Activated naive CD8-positive, alpha-beta T cell treated with anti-CD3 and anti-CD28 coated beads, Interleukin-2, amount 50 U/mL, for 24 hours (primary cell): Measurements from ENCODE around the gene ZNF394.
"Not testable (repeated sequence)": the region's sequence is repeated elsewhere in the genome, so short reads cannot be mapped to it uniquely, and the experiment has no call there.

ENCODE experiments used
- ATAC-seq: fragments of 150-1000 bp; cut with Tn5 transposase; one replicate; pipeline ENCODE4 v1.10.0; 2021
- DNase-seq: peaks from one replicate; pipeline ENCODE4 v3.0.0; 2021
- H3K27ac Mint-ChIP-seq: one replicate; pipeline ENCODE4 v1.8.0; 2021; ENCODE audit warnings: mild to moderate bottlenecking, mixed read lengths
- H3K27me3 Mint-ChIP-seq: one replicate; pipeline ENCODE4 v1.8.0; 2021; ENCODE audit warnings: mixed read lengths
- H3K36me3 Mint-ChIP-seq: one replicate; pipeline ENCODE4 v1.8.0; 2021; ENCODE audit warnings: low read depth, mixed read lengths
- H3K4me1 Mint-ChIP-seq: one replicate; pipeline ENCODE4 v1.8.0; 2021; ENCODE audit warnings: mixed read lengths
- H3K4me3 Mint-ChIP-seq: one replicate; pipeline ENCODE4 v1.8.0; 2021; ENCODE audit warnings: mild to moderate bottlenecking, moderate library complexity, mixed read lengths
- H3K9me3 Mint-ChIP-seq: one replicate; pipeline ENCODE4 v1.8.0; 2021; ENCODE audit warnings: mixed read lengths

Gene ZNF394

DNA sequence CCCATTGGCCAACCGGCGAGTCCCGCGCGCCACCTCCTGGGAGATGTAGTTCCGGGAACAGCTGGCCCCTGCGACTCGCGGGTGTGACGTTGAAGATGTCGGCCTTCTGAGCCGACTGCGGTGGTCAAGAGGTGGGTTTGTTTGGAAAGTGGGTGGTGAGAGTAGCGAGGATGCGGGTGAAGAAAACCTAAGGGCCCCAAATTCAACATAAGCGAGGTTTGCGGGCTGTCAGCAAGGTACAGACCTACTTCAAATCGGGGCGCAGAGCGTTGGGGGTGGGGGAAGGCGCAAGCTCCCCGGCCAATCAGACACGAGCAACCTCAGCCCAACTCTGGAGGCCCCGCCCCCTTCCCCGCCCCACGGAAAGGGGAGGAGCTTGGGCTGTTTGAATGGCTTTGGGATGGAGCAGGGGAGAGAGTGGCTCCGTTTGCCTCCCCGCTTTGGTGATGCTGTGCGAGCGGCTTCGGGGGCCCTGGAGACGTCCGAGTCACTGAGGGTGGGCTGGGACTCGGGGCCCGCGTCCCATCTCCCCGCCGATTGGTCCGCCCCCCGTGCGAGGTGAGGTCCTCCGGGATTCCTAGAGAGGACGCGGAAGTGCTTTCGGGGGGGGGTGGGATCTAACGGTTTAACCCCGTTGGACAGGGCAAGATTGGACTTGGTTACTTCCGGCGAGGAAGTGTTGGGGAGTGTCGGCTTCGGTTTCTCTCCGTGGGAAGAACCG lies 4.7 kb upstream of the ZNF394 start, which contains the start of gene ZKSCAN5:
TSS of gene ZKSCAN5 (plus strand) at position 60 of the 721 bp plus-strand sequence. CDS start 1,383 bp downstream, outside the sequence.
- peak within 1 kb of the TSS; percentile 97 for H3K27ac Mint-ChIP-seq
- H3K27me3 Mint-ChIP-seq, result no peaks in the 10 kb centered on the region
- peaks cover 4% of the 10 kb centered on the region for H3K9me3 Mint-ChIP-seq
- ATAC-seq (peak; percentile 76), DNase-seq (peak; percentile 97)
- peaks cover 7% of the 10 kb centered on the region for H3K36me3 Mint-ChIP-seq
- peaks cover 35% of the 10 kb centered on the region for H3K4me1 Mint-ChIP-seq
- peak within 1 kb of the TSS; percentile 97 for H3K4me3 Mint-ChIP-seq

DNA sequence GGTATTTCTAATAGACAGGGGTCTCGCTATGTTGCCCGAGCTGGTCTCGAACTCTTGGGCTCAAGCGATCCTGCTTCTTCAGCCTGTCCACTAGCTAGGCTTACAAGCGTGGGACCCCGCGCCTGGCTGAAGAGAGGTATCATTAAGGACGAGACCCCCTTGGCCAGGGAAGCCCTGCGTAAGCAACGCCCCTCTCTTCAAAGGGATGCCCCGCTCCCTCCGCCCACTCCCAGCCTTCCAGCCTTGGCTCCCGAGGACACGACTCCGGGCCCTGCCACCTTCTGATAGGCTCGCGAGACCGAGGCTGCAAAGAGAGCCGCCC lies 4.2 kb upstream of the ZNF394 start:
- H3K4me1 Mint-ChIP-seq, result peaks cover 35% of the 10 kb centered on the region
- peak overlapping the region; percentile 97 for H3K4me3 Mint-ChIP-seq
- no peaks in the 10 kb centered on the region for H3K27me3 Mint-ChIP-seq
- peak overlapping the region; percentile 97 for H3K27ac Mint-ChIP-seq
- peaks cover 4% of the 10 kb centered on the region for H3K9me3 Mint-ChIP-seq
- DNase-seq (no peak), ATAC-seq (peak; percentile 87)
- peaks cover 10% of the 10 kb centered on the region for H3K36me3 Mint-ChIP-seq

DNA sequence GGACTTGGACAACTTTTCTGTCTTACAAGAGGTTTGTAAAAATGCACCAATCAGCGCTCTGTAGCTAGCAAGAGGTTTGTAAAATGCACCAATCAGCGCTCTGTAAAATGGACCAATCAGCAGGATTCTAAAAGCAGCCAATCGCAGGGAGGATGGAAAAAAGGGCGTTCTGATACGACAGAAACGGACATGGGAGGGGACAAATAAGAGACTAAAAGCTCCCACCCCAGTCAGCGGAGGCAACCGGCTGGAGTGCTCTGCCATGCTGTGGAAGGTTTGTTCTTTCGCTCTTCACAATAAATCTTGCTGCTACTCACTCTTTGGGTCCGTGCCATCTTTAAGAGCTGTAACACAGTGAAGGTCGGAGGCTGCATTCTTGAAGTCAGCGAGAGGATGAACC lies 1.2 kb upstream of the ZNF394 start:
- ATAC-seq, H3K9me3 Mint-ChIP-seq, H3K27me3 Mint-ChIP-seq, DNase-seq: not testable (repeated sequence)
- peak overlapping the region; percentile 100 for H3K27ac Mint-ChIP-seq
- peak overlapping the region; percentile 100 for H3K4me3 Mint-ChIP-seq
- H3K36me3 Mint-ChIP-seq, result peaks cover 23% of the 10 kb centered on the region
- peaks cover 41% of the 10 kb centered on the region for H3K4me1 Mint-ChIP-seq

DNA sequence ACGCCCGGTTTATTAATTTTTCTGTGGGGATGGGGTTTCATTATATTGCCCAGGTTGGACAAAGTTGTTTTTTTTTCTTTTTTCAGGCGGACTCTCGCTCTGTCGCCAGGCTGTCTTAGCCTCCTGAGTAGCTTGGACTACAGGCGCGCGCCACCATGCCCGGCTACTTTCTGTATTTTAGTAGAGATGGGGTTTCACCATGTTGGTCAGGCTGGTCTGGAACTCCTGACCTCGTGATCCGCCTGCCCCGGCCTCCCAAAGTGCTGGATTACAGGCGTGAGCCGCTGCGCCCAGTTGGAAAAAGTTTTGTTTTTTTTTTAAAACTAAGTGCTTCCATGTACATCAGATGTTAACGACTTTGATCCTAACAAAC lies 542 bp upstream of the ZNF394 start:
- H3K27ac Mint-ChIP-seq, result peak overlapping the region; percentile 100
- DNase-seq (no peak), ATAC-seq (no peak)
- peak overlapping the region; percentile 100 for H3K4me3 Mint-ChIP-seq
- peaks cover 37% of the 10 kb centered on the region for H3K4me1 Mint-ChIP-seq
- peaks cover 4% of the 10 kb centered on the region for H3K9me3 Mint-ChIP-seq
- H3K36me3 Mint-ChIP-seq, result peaks cover 27% of the 10 kb centered on the region
- no peaks in the 10 kb centered on the region for H3K27me3 Mint-ChIP-seq

DNA sequence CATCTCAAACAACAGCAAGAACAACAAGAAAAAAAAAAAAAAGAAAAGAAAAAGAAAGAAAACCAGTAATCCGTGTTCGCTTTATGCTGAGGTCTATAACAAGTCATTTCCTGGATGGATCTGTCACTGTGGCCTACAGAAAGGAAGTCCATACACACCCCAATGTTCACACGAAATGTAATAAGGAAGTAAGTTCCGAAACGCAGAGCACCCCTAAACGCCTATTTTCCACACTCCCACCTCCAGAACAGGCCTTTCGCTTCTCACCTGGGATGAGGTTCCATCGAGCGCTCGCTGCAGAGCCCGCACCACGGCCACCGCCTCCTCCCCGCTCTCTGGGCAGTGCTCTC lies 735 bp downstream of the ZNF394 start:
- ATAC-seq, result no peak
- no peaks in the 10 kb centered on the region for H3K27me3 Mint-ChIP-seq

DNA sequence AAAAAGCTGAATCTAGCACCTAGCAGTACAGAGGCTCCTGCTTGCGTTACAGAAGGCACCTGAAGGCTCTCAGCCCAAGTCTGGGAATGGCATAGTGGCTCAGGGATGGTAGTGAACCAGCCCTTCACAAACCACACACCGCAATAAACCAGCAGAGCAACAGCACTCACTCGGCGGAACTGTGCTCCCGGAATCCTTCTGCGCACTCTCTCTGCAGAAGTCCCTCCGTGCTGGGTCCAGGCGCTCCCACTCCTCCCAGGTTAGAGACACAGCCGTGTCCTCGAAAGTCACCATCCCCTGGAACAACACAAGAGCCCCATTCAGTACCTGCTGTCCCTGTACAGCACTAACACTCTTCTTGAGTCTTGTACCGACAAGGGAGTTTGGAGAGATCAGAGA lies 1.5 kb downstream of the ZNF394 start:
- H3K9me3 Mint-ChIP-seq, result peaks cover 13% of the 10 kb centered on the region
- no peak for ATAC-seq
- peaks cover 46% of the 10 kb centered on the region for H3K36me3 Mint-ChIP-seq
- H3K27me3 Mint-ChIP-seq, result no peaks in the 10 kb centered on the region
- peak overlapping the region; percentile 80 for H3K27ac Mint-ChIP-seq
- H3K4me1 Mint-ChIP-seq, result peaks cover 30% of the 10 kb centered on the region
- DNase-seq, result no peak
- peak overlapping the region; percentile 100 for H3K4me3 Mint-ChIP-seq

More for the DNA sequence above, 735 bp downstream of the ZNF394 start:
- Mint-ChIP-seq H3K4me1 (peaks cover 30% of the 10 kb centered on the region), H3K4me3 (peak overlapping the region; percentile 100), H3K9me3 (peaks cover 5% of the 10 kb centered on the region), H3K27ac (peak overlapping the region; percentile 100), H3K36me3 (peaks cover 38% of the 10 kb centered on the region)
- no peak for DNase-seq

DNA sequence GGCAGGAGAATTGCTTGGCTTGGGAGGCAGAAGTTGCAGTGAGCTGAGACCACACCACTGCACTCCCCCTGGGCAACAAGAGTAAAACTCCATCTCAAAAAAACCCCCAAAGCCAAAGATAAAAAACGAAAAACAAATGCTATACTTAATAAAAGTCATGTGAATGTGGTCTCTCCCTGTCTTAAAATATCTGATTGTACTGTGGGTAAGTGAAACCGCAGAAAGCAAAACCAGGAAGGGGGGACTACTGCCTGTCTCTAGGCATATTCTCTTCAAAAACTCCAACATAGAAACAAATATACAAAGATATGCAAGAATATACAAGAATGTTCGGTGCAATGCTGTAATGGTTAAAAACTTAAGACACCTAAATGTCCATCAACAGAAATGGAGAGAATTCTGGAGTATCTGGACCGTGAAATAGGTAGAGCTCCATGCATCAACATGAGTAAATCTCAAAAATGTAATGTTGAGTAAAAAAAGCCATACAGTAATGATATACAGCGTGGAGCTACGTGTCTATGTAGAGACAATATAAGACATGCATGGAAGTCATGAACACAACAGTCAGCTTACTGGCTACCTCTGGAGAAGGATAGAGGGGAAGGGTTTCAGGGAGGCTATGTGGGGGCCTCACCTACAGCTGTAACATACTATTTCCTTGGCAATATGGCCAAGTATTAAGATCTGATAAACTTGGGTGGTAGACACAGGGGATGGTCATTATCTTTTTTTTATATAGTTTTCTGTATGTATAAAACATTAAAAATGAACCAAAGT lies 2.1 kb downstream of the ZNF394 start:
- ATAC-seq (no peak), DNase-seq (no peak)
- Mint-ChIP-seq H3K4me1 (peaks cover 28% of the 10 kb centered on the region), H3K4me3 (peak overlapping the region; percentile 100), H3K27ac (peak overlapping the region; percentile 73), H3K9me3 (peaks cover 17% of the 10 kb centered on the region), H3K27me3 (no peaks in the 10 kb centered on the region), H3K36me3 (peaks cover 52% of the 10 kb centered on the region)

DNA sequence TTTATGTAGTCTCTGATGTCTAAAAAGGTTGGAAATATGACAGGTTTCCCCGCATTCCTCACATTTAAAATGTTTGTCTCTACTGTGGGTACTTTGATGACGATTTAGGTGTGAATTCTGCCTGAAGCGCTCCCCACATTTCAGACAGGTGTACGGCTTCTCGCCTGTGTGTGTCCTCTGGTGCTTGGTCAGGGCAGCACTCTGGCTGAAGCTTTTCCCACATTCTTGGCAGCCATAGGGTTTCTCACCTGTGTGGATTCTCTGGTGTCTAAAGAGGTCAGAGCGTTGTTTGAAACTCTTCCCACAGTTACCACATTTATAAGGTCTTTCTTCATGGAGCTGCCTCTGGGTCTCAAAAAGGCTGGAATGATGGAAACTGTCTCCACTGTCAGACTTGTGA lies 6.3 kb downstream of the ZNF394 start:
- no peak overlapping the region for H3K4me3 Mint-ChIP-seq
- DNase-seq, result no peak
- no peaks in the 10 kb centered on the region for H3K27me3 Mint-ChIP-seq
- no peak overlapping the region for H3K27ac Mint-ChIP-seq
- ATAC-seq, result no peak
- H3K36me3 Mint-ChIP-seq, result peaks cover 66% of the 10 kb centered on the region
- peaks cover 15% of the 10 kb centered on the region for H3K4me1 Mint-ChIP-seq
- H3K9me3 Mint-ChIP-seq, result peaks cover 16% of the 10 kb centered on the region

DNA sequence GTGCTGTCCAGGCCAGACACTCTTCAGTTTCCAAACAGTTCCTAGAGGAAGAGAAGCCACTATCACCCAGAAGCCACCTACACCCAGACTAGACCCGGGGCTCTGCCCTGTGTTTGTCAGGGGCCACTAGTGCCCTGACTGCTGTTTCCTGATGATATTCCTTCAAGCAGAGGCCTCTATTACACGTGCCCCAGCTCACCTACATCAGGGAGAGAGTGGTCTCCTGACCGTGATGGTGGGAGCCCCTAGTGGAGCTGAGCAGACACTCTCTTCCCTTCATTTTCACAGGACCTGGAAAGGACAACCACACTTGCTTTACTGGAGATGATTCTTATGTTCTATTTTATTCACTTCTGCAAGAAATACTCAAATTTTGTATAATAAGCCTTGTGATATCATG lies 9.2 kb downstream of the ZNF394 start:
- ATAC-seq (no peak), DNase-seq (no peak)
- Mint-ChIP-seq H3K4me1 (no peaks in the 10 kb centered on the region), H3K9me3 (peaks cover 16% of the 10 kb centered on the region), H3K4me3 (no peak overlapping the region), H3K27ac (no peak overlapping the region), H3K27me3 (no peaks in the 10 kb centered on the region), H3K36me3 (peaks cover 60% of the 10 kb centered on the region)

DNA sequence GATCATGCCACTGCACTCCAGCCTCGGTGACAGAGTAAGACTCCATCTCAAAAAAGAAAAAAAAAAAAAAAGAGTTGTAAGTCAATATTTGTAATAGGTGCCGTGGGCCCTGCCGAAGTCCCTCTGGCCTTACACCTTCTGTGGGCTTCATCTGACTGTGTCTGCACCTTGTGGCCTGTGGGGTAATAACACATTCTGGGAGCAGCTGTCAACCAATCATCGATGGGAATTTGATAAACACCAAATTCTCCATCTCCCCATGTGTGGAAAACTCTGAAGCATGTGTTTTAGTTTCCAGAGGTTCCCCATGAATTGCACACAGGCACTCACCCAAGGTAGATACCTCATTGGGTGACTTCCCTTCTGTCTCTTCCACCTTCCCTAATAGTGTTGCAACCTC lies 10.8 kb downstream of the ZNF394 start:
- Mint-ChIP-seq H3K4me3 (no peak overlapping the region), H3K27ac (no peak overlapping the region), H3K9me3 (peaks cover 14% of the 10 kb centered on the region), H3K36me3 (peaks cover 50% of the 10 kb centered on the region), H3K27me3 (no peaks in the 10 kb centered on the region), H3K4me1 (no peaks in the 10 kb centered on the region)
- DNase-seq (no peak), ATAC-seq (no peak)

DNA sequence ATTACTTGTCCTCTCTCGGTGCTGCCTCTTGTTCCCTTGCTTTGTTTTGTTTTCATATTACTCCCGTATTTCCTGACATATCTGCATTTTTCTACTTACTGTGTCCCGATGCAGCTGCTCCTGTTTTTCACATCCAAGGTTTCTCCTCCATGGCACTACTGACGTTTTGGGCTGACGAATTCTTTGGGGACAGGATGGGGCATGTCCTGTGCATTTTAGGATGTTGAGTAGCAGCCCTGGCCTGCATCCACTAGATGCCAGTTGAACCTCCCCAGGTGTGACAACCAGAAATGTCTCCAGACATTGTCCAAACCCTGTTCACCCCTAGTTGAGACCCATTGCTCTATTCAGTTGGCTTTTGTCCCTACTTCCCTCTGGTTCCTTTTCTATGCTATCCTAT lies 15.0 kb downstream of the ZNF394 start:
- Mint-ChIP-seq H3K27ac (no peak overlapping the region), H3K4me1 (no peaks in the 10 kb centered on the region), H3K4me3 (no peak overlapping the region), H3K9me3 (no peaks in the 10 kb centered on the region), H3K36me3 (peaks cover 36% of the 10 kb centered on the region), H3K27me3 (no peaks in the 10 kb centered on the region)
- no peak for ATAC-seq
- no peak for DNase-seq

DNA sequence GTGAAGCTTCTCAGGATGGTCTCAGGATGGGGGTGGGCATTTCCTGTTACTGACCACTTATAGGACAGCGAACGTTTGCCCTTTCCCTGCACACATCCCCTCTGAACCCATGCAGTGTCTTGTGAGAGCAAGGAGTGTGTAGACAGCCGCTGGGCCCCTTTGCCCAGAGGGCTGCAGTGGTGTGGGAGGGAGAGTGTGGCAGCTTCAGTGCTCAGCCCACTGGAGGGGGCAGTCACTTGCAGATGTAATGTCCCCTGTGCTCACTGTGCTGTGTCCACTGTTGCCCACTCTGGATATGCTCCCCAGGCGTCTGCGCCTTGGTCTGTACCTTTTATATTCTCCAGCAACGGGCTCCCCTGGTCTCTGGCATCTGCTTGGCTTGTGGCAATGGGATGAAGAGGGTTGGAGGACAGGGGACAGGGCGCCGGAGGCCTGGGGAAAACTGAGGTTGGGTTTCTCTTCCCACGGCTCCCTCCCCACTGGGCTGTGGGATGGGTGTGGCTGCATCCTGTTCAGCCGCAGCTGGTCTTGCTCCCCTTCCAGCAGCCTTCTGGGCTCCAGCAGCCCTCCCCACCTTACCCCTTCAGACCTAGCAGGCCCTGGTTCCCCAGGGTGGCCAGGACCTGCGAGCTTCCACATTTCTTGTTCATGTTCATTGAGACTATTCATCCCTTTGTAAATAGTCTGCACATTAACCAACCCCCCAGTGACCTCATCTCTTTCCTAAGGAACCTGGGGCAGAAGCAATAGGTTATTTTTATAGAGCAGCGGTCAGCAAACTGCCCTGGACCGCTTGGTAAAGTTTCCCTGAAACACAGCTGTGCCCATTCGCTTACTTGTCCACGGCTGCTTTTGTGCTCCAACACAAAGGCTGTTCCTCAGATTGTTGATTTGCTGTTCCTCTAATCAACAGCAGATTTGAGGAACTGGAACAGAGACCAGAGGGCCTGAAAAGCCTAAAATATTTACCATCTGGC lies 21.3 kb downstream of the ZNF394 start:
- H3K9me3 Mint-ChIP-seq, result no peaks in the 10 kb centered on the region
- no peak overlapping the region for H3K4me3 Mint-ChIP-seq
- no peak for DNase-seq
- peaks cover 21% of the 10 kb centered on the region for H3K36me3 Mint-ChIP-seq
- ATAC-seq, result peak; percentile 24
- H3K27ac Mint-ChIP-seq, result peak overlapping the region; percentile 22
- H3K4me1 Mint-ChIP-seq, result peaks cover 29% of the 10 kb centered on the region
- no peaks in the 10 kb centered on the region for H3K27me3 Mint-ChIP-seq

DNA sequence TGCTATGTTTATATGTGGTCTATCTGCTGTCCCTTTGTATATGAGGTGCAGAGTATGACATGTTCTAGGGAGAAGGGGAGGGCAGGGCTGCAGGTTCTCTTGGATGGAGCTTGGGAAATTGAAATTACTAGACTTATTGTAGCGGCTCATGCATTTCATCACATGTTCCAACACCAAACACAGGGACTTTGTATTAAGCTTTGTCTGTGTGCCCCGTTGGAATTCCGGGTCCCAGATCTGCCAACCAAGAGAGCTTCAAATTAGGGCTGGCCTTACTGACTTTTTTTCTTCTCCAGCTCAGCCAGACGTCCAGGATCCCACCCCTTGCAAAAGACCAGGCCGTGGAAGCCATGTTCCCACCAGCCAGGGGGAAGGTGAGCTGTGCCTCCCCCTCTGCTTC lies 24.0 kb downstream of the ZNF394 start:
- Mint-ChIP-seq H3K27me3 (no peaks in the 10 kb centered on the region), H3K27ac (no peak overlapping the region), H3K4me3 (no peak overlapping the region), H3K9me3 (no peaks in the 10 kb centered on the region), H3K4me1 (peaks cover 45% of the 10 kb centered on the region), H3K36me3 (peaks cover 16% of the 10 kb centered on the region)
- DNase-seq (no peak), ATAC-seq (no peak)

DNA sequence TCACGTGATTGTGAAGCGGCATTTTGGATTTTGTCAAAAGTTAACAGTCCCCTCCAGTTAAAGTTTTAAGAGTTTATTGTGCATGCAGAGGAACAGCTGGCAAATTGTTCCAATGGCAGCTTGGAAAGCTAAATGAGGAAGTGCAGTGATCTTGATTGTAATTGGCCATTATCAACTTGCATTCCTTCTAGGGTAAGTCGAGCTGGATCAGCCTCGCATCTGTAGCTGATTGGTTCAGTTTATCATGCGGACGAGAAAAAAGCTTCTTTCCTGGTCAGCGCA lies 26.8 kb downstream of the ZNF394 start:
- H3K4me3 Mint-ChIP-seq, result peak overlapping the region; percentile 100
- H3K9me3 Mint-ChIP-seq, result no peaks in the 10 kb centered on the region
- peaks cover 39% of the 10 kb centered on the region for H3K4me1 Mint-ChIP-seq
- peaks cover 13% of the 10 kb centered on the region for H3K36me3 Mint-ChIP-seq
- no peaks in the 10 kb centered on the region for H3K27me3 Mint-ChIP-seq
- ATAC-seq (no peak), DNase-seq (no peak)
- peak overlapping the region; percentile 95 for H3K27ac Mint-ChIP-seq
